Stimulated activated CD8-positive, alpha-beta memory T cell treated with anti-CD3 and anti-CD28 coated beads, Interleukin-7, amount 100 ng/mL, for 4 hours (primary cell): ENCODE data around the gene E2F7.
A peak's percentile ranks its signal among the peaks of the same experiment; 100 is the strongest.

ENCODE experiments used
- DNase-seq, 2 donors: peaks; one replicate each; pipeline ENCODE4 v3.0.0-alpha.2; 2020; ENCODE audit warnings: low read depth in 2 of 2

E2F7 gene

GRCh38 chr12:77016606-77017005, 48.8 kb downstream of the E2F7 start:
- DNase-seq: no peak

GRCh38 chr12:77013091-77013490, 52.3 kb downstream of the E2F7 start:
- DNase-seq: no peak

GRCh38 chr12:77010691-77011548, 54.4 kb downstream of the E2F7 start:
- DNase-seq: peak; percentile 30 to 46

- DNase-seq: no peak
Observed at GRCh38 chr12:77007476-77007875, 57.9 kb downstream of the E2F7 start.

- no peak for DNase-seq
Observed at GRCh38 chr12:77005611-77006098, 59.7 kb downstream of the E2F7 start.

- no peak for DNase-seq
Observed at GRCh38 chr12:77003914-77004313, 61.5 kb downstream of the E2F7 start.

GRCh38 chr12:77003246-77003645, 62.1 kb downstream of the E2F7 start:
- DNase-seq: no peak

GRCh38 chr12:77002382-77002781, 63.0 kb downstream of the E2F7 start:
- no peak for DNase-seq

- no peak for DNase-seq
Observed at GRCh38 chr12:77001276-77001675, 64.1 kb downstream of the E2F7 start.

GRCh38 chr12:76998908-76999556, 66.3 kb downstream of the E2F7 start:
- no peak for DNase-seq

GRCh38 chr12:76998386-76998785, 67.0 kb downstream of the E2F7 start:
- DNase-seq: no peak

- DNase-seq: no peak
Observed at GRCh38 chr12:76997011-76997780, 68.2 kb downstream of the E2F7 start.

GRCh38 chr12:76990716-76991115, 74.7 kb downstream of the E2F7 start:
- DNase-seq: no peak

- no peak for DNase-seq
Observed at GRCh38 chr12:76984566-76984965, 80.8 kb downstream of the E2F7 start.

- DNase-seq: no peak
Observed at GRCh38 chr12:76983420-76983819, 81.9 kb downstream of the E2F7 start.

GRCh38 chr12:76980196-76980595, 85.2 kb downstream of the E2F7 start:
- DNase-seq: no peak

GRCh38 chr12:76976777-76977382, 88.5 kb downstream of the E2F7 start:
- DNase-seq: no peak
